Karpas-422 (cell line): ENCODE measurements around the gene BHLHA9. TPM values are rescaled to one million over a fixed set of nuclear protein-coding genes. Genes with fewer than 3 reads are reported as not detected.

Source experiments
- DNase-seq: peaks from one replicate; pipeline ENCODE4 v3.0.0-alpha.2; 2015
- H2AFZ ChIP-seq: fragments of 200-600 bp; sonication (generic); 2 replicates; pipeline ENCODE4 v1.6.1; 2014; ENCODE audit warnings: antibody characterized with exemption, low read length, mixed read lengths
- H3K27ac ChIP-seq: fragments of 200-600 bp; sonication (generic); 2 replicates; pipeline ENCODE4 v1.5.1; 2014; ENCODE audit warnings: mild to moderate bottlenecking, low read length, moderate library complexity
- H3K27me3 ChIP-seq: fragments of 200-600 bp; sonication (generic); 2 replicates; pipeline ENCODE4 v1.6.1; 2014; ENCODE audit warnings: low read length, mixed read lengths
- H3K36me3 ChIP-seq: fragments of 200-600 bp; sonication (generic); 2 replicates; pipeline ENCODE4 v1.6.1; 2014; ENCODE audit warnings: low read length, mixed read lengths; ENCODE audit not compliant: insufficient read depth
- H3K4me1 ChIP-seq: fragments of 200-600 bp; sonication (generic); 2 replicates; pipeline ENCODE4 v1.6.1; 2014; ENCODE audit warnings: mild to moderate bottlenecking, low read length, mixed read lengths
- H3K4me2 ChIP-seq: fragments of 200-600 bp; sonication (generic); 2 replicates; pipeline ENCODE4 v1.6.1; 2014; ENCODE audit warnings: low read length, low read depth, mild to moderate bottlenecking; ENCODE audit not compliant: poor library complexity, severe bottlenecking
- H3K4me3 ChIP-seq: fragments of 200-600 bp; sonication (generic); 2 replicates; pipeline ENCODE4 v1.5.1; 2014; ENCODE audit warnings: mild to moderate bottlenecking, antibody characterized with exemption, low read length, mixed read lengths
- H3K79me2 ChIP-seq: fragments of 200-600 bp; sonication (generic); 2 replicates; pipeline ENCODE4 v1.6.1; 2014; ENCODE audit warnings: mild to moderate bottlenecking, low read length, mixed read lengths
- H3K9ac ChIP-seq: fragments of 200-600 bp; sonication (generic); 2 replicates; pipeline ENCODE4 v1.6.0; 2014; ENCODE audit warnings: low read length
- H3K9me2 ChIP-seq: fragments of 200-600 bp; sonication (generic), shearing (Covaris generic); replicated peaks from 2 replicates; pipeline ENCODE4 v1.6.0; 2014; ENCODE audit warnings: mild to moderate bottlenecking, low read length, moderate library complexity; ENCODE audit not compliant: insufficient read depth
- H3K9me3 ChIP-seq: fragments of 300-700, 200-600 bp; sonication (generic); 2 replicates; pipeline ENCODE4 v1.6.1; 2014; ENCODE audit warnings: low read length, mixed read lengths
- H4K20me1 ChIP-seq: fragments of 200-600 bp; sonication (generic); 2 replicates; pipeline ENCODE4 v1.6.1; 2014; ENCODE audit warnings: mild to moderate bottlenecking, antibody characterized with exemption, low read length, low read depth; ENCODE audit not compliant: insufficient read depth
- total RNA-seq: library from RNA; depleted of rRNA; stranded (reverse); fragments of >200 nt; shearing (Covaris generic); gene quantifications from 2 replicates; pipeline ENCODE4 v1.2.3, GENCODE V29; 2014; ENCODE audit warnings: low replicate concordance

The BHLHA9 gene
- total RNA-seq, 1 experiment from 2014 or later = not detected

- Histone ChIP-seq H3K27ac (peak overlapping the region; percentile 88), H3K36me3 (peaks cover 27% of the 10 kb centered on the region), H3K9ac (peak overlapping the region; percentile 93), H3K4me1 (peaks cover 38% of the 10 kb centered on the region), H2AFZ (no peak overlapping the region), H3K9me3 (no peaks in the 10 kb centered on the region), H3K27me3 (no peaks in the 10 kb centered on the region), H3K4me2 (peak overlapping the region; percentile 91), H3K9me2 (no peaks in the 10 kb centered on the region), H4K20me1 (peaks cover 35% of the 10 kb centered on the region), H3K79me2 (peaks cover 40% of the 10 kb centered on the region), H3K4me3 (peak overlapping the region; percentile 82)
- DNase-seq = no peak
Observed at GRCh38 chr17:1228781-1229348, 41.4 kb upstream of the BHLHA9 start.

GRCh38 chr17:1229349-1229899 is 40.8 kb upstream of the BHLHA9 start:
- no peaks in the 10 kb centered on the region for H3K27me3 ChIP-seq
- H3K4me1 ChIP-seq = peaks cover 38% of the 10 kb centered on the region
- H3K36me3 ChIP-seq = peaks cover 27% of the 10 kb centered on the region
- H3K9me3 ChIP-seq = no peaks in the 10 kb centered on the region
- peak overlapping the region; percentile 91 for H3K4me2 ChIP-seq
- peaks cover 35% of the 10 kb centered on the region for H4K20me1 ChIP-seq
- peak overlapping the region; percentile 82 for H3K4me3 ChIP-seq
- peak; percentile 89 for DNase-seq
- H2AFZ ChIP-seq = no peak overlapping the region
- H3K79me2 ChIP-seq = peaks cover 36% of the 10 kb centered on the region
- H3K27ac ChIP-seq = peak overlapping the region; percentile 88
- no peaks in the 10 kb centered on the region for H3K9me2 ChIP-seq
- H3K9ac ChIP-seq = peak overlapping the region; percentile 93

GRCh38 chr17:1229900-1230501 is 40.2 kb upstream of the BHLHA9 start:
- Histone ChIP-seq H2AFZ (0 out of 2 replicates have a peak overlapping the region, but pooled peaks have one; percentile 67), H3K9me2 (no peaks in the 10 kb centered on the region)

GRCh38 chr17:1231456-1231855 is 38.8 kb upstream of the BHLHA9 start:
- H3K4me2 ChIP-seq = no peak overlapping the region
- DNase-seq = no peak
- H3K27me3 ChIP-seq = no peaks in the 10 kb centered on the region
- H3K9ac ChIP-seq = no peak overlapping the region
- peaks cover 19% of the 10 kb centered on the region for H3K79me2 ChIP-seq
- H3K36me3 ChIP-seq = peaks cover 15% of the 10 kb centered on the region
- no peak overlapping the region for H3K27ac ChIP-seq
- no peaks in the 10 kb centered on the region for H3K9me3 ChIP-seq
- peaks cover 30% of the 10 kb centered on the region for H3K4me1 ChIP-seq
- H3K4me3 ChIP-seq = no peak overlapping the region
- H4K20me1 ChIP-seq = peaks cover 21% of the 10 kb centered on the region
- no peak overlapping the region for H2AFZ ChIP-seq
- no peaks in the 10 kb centered on the region for H3K9me2 ChIP-seq

More at GRCh38 chr17:1229900-1230501, 40.2 kb upstream of the BHLHA9 start:
- Histone ChIP-seq H3K9ac (peak overlapping the region; percentile 93), H3K36me3 (peaks cover 27% of the 10 kb centered on the region), H3K4me3 (peak overlapping the region; percentile 82), H3K27ac (0 out of 2 replicates have a peak overlapping the region, but pooled peaks have one; percentile 13), H4K20me1 (peaks cover 35% of the 10 kb centered on the region), H3K4me2 (peak overlapping the region; percentile 91), H3K79me2 (peaks cover 33% of the 10 kb centered on the region), H3K27me3 (no peaks in the 10 kb centered on the region), H3K9me3 (no peaks in the 10 kb centered on the region), H3K4me1 (peaks cover 38% of the 10 kb centered on the region)
- peak; percentile 51 for DNase-seq

- Histone ChIP-seq H3K36me3 (peaks cover 6% of the 10 kb centered on the region), H3K9ac (no peak overlapping the region), H3K9me3 (no peaks in the 10 kb centered on the region), H2AFZ (no peak overlapping the region), H3K4me1 (peaks cover 22% of the 10 kb centered on the region), H3K79me2 (peaks cover 10% of the 10 kb centered on the region), H3K9me2 (no peaks in the 10 kb centered on the region), H3K4me3 (no peak overlapping the region), H3K4me2 (no peak overlapping the region), H3K27ac (no peak overlapping the region), H3K27me3 (no peaks in the 10 kb centered on the region), H4K20me1 (peaks cover 12% of the 10 kb centered on the region)
- no peak for DNase-seq
Observed at GRCh38 chr17:1232331-1232730, 37.9 kb upstream of the BHLHA9 start.

- H3K79me2 ChIP-seq = peaks cover 5% of the 10 kb centered on the region
- no peaks in the 10 kb centered on the region for H3K9me2 ChIP-seq
- no peak overlapping the region for H2AFZ ChIP-seq
- DNase-seq = no peak
- H4K20me1 ChIP-seq = peaks cover 8% of the 10 kb centered on the region
- H3K4me1 ChIP-seq = peaks cover 17% of the 10 kb centered on the region
- H3K9me3 ChIP-seq = no peaks in the 10 kb centered on the region
- H3K27ac ChIP-seq = no peak overlapping the region
- H3K4me3 ChIP-seq = no peak overlapping the region
- H3K36me3 ChIP-seq = peaks cover 2% of the 10 kb centered on the region; the same call in 1 of the 2 replicates
- H3K4me2 ChIP-seq = no peak overlapping the region
- no peaks in the 10 kb centered on the region for H3K27me3 ChIP-seq
- no peak overlapping the region for H3K9ac ChIP-seq
Observed at GRCh38 chr17:1232786-1233185, 37.5 kb upstream of the BHLHA9 start.

GRCh38 chr17:1234455-1234854 is 35.8 kb upstream of the BHLHA9 start:
- H3K36me3 ChIP-seq = no peaks in the 10 kb centered on the region
- H3K79me2 ChIP-seq = no peaks in the 10 kb centered on the region
- no peaks in the 10 kb centered on the region for H3K9me2 ChIP-seq
- H3K27me3 ChIP-seq = no peaks in the 10 kb centered on the region
- no peak overlapping the region for H3K9ac ChIP-seq
- peaks cover 13% of the 10 kb centered on the region for H3K4me1 ChIP-seq
- H3K4me2 ChIP-seq = no peak overlapping the region
- H3K9me3 ChIP-seq = no peaks in the 10 kb centered on the region
- DNase-seq = no peak
- 0 out of 2 replicates have a peak, but pooled peaks cover 3% of the 10 kb centered on the region for H4K20me1 ChIP-seq
- no peak overlapping the region for H3K4me3 ChIP-seq
- H3K27ac ChIP-seq = no peak overlapping the region
- H2AFZ ChIP-seq = no peak overlapping the region

GRCh38 chr17:1237471-1237870 is 32.8 kb upstream of the BHLHA9 start:
- Histone ChIP-seq H2AFZ (no peak overlapping the region), H3K79me2 (no peaks in the 10 kb centered on the region), H3K9me3 (no peaks in the 10 kb centered on the region), H3K9me2 (no peaks in the 10 kb centered on the region), H3K4me3 (no peak overlapping the region), H3K27ac (no peak overlapping the region), H3K4me2 (no peak overlapping the region), H3K9ac (no peak overlapping the region), H3K36me3 (no peaks in the 10 kb centered on the region), H3K4me1 (no peaks in the 10 kb centered on the region), H4K20me1 (no peaks in the 10 kb centered on the region), H3K27me3 (no peaks in the 10 kb centered on the region)
- no peak for DNase-seq
